Measurements from ENCODE around the gene TRIM38.

TRIM38 gene

DNA sequence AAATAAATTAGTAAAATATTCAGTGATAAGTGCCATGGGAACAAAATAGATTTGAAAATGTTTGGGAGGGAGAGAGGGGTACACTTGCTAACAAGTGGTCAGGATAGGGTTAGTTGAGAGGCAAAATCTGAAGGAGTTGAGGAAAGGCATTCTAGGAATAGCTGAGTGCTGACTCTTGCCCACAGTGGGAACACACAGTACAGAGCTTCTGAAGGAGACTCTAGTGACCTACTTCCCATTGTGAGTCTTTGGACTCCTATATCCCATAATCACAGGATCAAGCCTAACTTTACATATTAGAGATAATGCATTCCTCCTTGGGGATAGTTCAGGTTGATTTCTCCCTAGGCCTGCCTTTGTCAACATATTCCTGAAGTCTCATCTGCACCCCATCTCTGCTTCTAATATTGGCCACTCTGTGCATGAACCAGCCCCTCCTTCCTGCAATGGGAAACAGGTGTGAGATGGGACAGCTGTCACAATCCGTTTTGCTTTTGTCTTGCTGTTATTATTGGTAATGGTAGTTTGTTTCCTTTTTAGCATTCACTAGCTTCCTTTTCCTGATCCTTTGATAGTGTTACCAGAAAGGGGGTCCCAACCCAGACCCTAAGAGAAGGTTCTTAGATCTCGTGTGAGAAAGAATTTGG is 2.6 kb upstream of the TRIM38 start:
- no peak for DNase-seq
- H3K4me1 ChIP-seq (ENCODE audit: control extremely low read depth in 1 of 4, control insufficient read depth in 4 of 4, insufficient read depth in 4 of 4, low read length in 3 of 4) = peaks cover 24 to 40% (median 30%) of the 10 kb centered on the region in 4 experiments
- H3K27ac ChIP-seq (ENCODE audit: insufficient read depth in 1 of 2, low read depth in 1 of 2, low read length in 2 of 2, poor library complexity in 1 of 2, severe bottlenecking in 2 of 2) = no peak overlapping the region
- 100% methylated on average over 1 of the region's 2 CpGs for WGBS (ENCODE audit: insufficient coverage)
- H3K4me3 ChIP-seq (ENCODE audit: control insufficient read depth in 1 of 7, extremely low read depth in 1 of 7, insufficient read depth in 4 of 7, low read depth in 2 of 7, low read length in 6 of 7) = no peak overlapping the region
- ChIA-PET CTCF (interaction anchor here (1.6 to 1.7 kb wide), 2 partner anchors 9 to 31 kb away, joined by 5 to 9 read pairs; no protein-coding TSS in a partner anchor), POLR2A (no interaction called here)
- peaks cover 0 to 1% (median 0%) of the 10 kb centered on the region in 4 experiments for H3K36me3 ChIP-seq (ENCODE audit: control insufficient read depth in 4 of 4, insufficient read depth in 4 of 4, low read length in 3 of 4)
- H3K27me3 ChIP-seq (replicated peaks in 2 of 5; ENCODE audit: control insufficient read depth in 4 of 5, insufficient read depth in 5 of 5, low read length in 4 of 5) = no peaks in the 10 kb centered on the region
- H3K9me3 ChIP-seq (ENCODE audit: control extremely low read depth in 1 of 5, control insufficient read depth in 4 of 5, insufficient read depth in 2 of 5, low read depth in 1 of 5, low read length in 4 of 5) = peaks cover 0 to 4% (median 2%) of the 10 kb centered on the region in 5 experiments

DNA sequence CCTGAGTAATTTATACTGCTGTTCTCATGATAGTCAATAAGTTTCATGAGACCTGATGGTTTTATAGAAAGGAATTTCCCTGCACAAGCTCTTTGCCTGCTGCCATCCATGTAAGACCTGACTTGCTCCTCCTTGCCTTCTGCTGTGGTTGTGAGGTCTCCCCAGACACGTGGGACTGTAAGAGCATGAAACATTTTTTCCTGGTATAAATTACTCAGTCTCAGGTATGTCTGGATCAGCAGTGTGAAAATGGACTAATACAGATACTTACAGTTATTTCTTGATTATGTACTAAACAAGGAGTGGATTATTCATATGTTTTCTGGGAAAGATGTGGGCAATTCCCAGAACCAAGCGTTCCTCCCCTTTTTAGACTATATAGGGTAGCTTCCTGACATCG is 1.9 kb upstream of the TRIM38 start:
- POLR2A ChIA-PET = no interaction called here
- DNase-seq = no peak
- Histone ChIP-seq H3K27ac (ENCODE audit: insufficient read depth in 1 of 2, low read depth in 1 of 2, low read length in 2 of 2, poor library complexity in 1 of 2, severe bottlenecking in 2 of 2) (no peak overlapping the region), H3K27me3 (replicated peaks in 2 of 5; ENCODE audit: control insufficient read depth in 4 of 5, insufficient read depth in 5 of 5, low read length in 4 of 5) (no peaks in the 10 kb centered on the region), H3K9me3 (ENCODE audit: control extremely low read depth in 1 of 5, control insufficient read depth in 4 of 5, insufficient read depth in 2 of 5, low read depth in 1 of 5, low read length in 4 of 5) (peaks cover 0 to 4% (median 2%) of the 10 kb centered on the region in 5 experiments), H3K36me3 (ENCODE audit: control insufficient read depth in 4 of 4, insufficient read depth in 4 of 4, low read length in 3 of 4) (peaks cover 0 to 6% (median 0%) of the 10 kb centered on the region in 4 experiments), H3K4me3 (ENCODE audit: control insufficient read depth in 1 of 7, extremely low read depth in 1 of 7, insufficient read depth in 4 of 7, low read depth in 2 of 7, low read length in 6 of 7) (no peak overlapping the region), H3K4me1 (ENCODE audit: control extremely low read depth in 1 of 4, control insufficient read depth in 4 of 4, insufficient read depth in 4 of 4, low read length in 3 of 4) (peaks cover 24 to 40% (median 30%) of the 10 kb centered on the region in 4 experiments)
- CTCF ChIA-PET = interaction anchor here (1.6 to 1.7 kb wide), 2 partner anchors 8 to 31 kb away, joined by 5 to 9 read pairs; no protein-coding TSS in a partner anchor
- 88% methylated on average over 2 of the region's 3 CpGs for WGBS (ENCODE audit: insufficient coverage)

DNA sequence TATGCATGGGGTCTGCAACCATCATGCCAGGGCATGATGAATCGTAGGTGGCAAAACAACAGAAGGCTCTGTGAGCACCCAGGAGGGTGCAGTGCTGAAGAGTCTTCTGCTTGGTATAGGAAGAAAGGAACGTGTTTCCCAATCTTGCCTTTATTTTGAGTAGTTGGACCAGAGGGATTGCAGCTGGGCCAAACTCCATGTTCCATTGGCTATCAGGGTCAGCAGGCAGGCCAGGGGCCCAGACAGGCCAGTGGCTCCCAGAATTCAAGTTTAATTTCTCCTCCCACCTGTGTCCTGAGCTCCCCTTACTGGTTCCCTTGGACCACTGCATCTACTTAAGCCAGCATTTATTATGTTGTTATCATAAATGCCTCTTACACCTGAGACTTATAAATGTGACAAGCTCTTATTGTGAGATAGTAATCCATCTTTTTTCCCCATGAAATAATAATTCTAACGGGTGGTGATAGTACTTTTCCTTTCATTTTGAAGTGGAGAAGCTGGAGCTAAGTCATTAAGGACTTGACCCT is 918 bp upstream of the TRIM38 start:
- WGBS (ENCODE audit: insufficient coverage) = 81% methylated on average over 2 of the region's 3 CpGs
- H3K27me3 ChIP-seq (replicated peaks in 2 of 5; ENCODE audit: control insufficient read depth in 4 of 5, insufficient read depth in 5 of 5, low read length in 4 of 5) = no peaks in the 10 kb centered on the region
- no peak for DNase-seq
- ChIA-PET POLR2A (interaction anchor here (0.7 kb wide), 1 partner anchor 31 kb away, joined by 3 read pairs; no protein-coding TSS in a partner anchor), CTCF (interaction anchor here (0.7 to 1.7 kb wide), 4 partner anchors 12 to 33 kb away, joined by 3 to 4 read pairs (median 3); no protein-coding TSS in a partner anchor)
- H3K27ac ChIP-seq (ENCODE audit: insufficient read depth in 1 of 2, low read depth in 1 of 2, low read length in 2 of 2, poor library complexity in 1 of 2, severe bottlenecking in 2 of 2) = peak overlapping the region in 1 of 2 experiments; percentile 93
- peak overlapping the region in 6 of 7 experiments; percentile 73 to 98 (median 80) for H3K4me3 ChIP-seq (ENCODE audit: control insufficient read depth in 1 of 7, extremely low read depth in 1 of 7, insufficient read depth in 4 of 7, low read depth in 2 of 7, low read length in 6 of 7)
- peaks cover 24 to 45% (median 30%) of the 10 kb centered on the region in 4 experiments for H3K4me1 ChIP-seq (ENCODE audit: control extremely low read depth in 1 of 4, control insufficient read depth in 4 of 4, insufficient read depth in 4 of 4, low read length in 3 of 4)
- H3K36me3 ChIP-seq (ENCODE audit: control insufficient read depth in 4 of 4, insufficient read depth in 4 of 4, low read length in 3 of 4) = peaks cover 3 to 15% (median 7%) of the 10 kb centered on the region in 4 experiments
- H3K9me3 ChIP-seq (ENCODE audit: control extremely low read depth in 1 of 5, control insufficient read depth in 4 of 5, insufficient read depth in 2 of 5, low read depth in 1 of 5, low read length in 4 of 5) = peaks cover 0 to 4% (median 2%) of the 10 kb centered on the region in 5 experiments

DNA sequence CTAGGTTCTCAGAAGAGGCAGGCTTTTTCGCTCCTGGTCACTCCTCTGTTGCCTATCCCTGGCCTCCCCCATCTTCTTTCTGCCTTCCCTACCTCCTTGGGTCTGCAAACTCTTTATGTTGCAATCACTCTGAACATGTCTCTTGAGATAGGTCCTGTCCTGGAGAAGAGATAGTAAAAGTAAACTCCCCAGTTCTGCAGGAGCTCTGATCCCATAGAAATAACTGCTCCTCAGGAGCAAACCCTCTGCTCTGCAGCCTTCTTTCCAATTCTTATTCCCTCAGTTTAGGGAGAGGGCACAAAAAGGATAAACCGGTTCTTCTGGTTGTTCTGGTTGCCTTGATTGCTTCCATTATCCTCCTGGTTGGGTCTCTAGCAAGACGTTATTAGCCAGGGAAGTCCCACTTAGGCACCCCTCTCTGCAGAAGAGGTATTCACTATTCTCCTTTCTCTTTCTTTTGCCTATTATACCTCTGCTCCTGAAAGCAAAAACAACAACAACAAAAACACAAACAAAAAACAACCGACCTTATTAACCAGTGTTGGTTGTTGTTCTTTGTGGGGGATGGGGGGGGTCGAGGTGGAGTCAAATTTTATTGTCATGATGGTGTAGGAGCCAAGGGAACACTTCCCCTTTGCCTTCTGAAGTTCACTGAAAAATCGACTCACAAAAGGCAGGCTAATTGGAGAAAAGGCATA is 973 bp downstream of the TRIM38 start:
- Histone ChIP-seq H3K27ac (ENCODE audit: insufficient read depth in 1 of 2, low read depth in 1 of 2, low read length in 2 of 2, poor library complexity in 1 of 2, severe bottlenecking in 2 of 2) (peak overlapping the region in 1 of 2 experiments; percentile 93), H3K36me3 (ENCODE audit: control insufficient read depth in 4 of 4, insufficient read depth in 4 of 4, low read length in 3 of 4) (peaks cover 9 to 33% (median 24%) of the 10 kb centered on the region in 4 experiments), H3K9me3 (ENCODE audit: control extremely low read depth in 1 of 5, control insufficient read depth in 4 of 5, insufficient read depth in 2 of 5, low read depth in 1 of 5, low read length in 4 of 5) (peaks cover 0 to 4% (median 2%) of the 10 kb centered on the region in 5 experiments), H3K4me3 (ENCODE audit: control insufficient read depth in 1 of 7, extremely low read depth in 1 of 7, insufficient read depth in 4 of 7, low read depth in 2 of 7, low read length in 6 of 7) (peak overlapping the region in 6 of 7 experiments; percentile 73 to 98 (median 80)), H3K27me3 (replicated peaks in 2 of 5; ENCODE audit: control insufficient read depth in 4 of 5, insufficient read depth in 5 of 5, low read length in 4 of 5) (no peaks in the 10 kb centered on the region), H3K4me1 (ENCODE audit: control extremely low read depth in 1 of 4, control insufficient read depth in 4 of 4, insufficient read depth in 4 of 4, low read length in 3 of 4) (peaks cover 24 to 42% (median 28%) of the 10 kb centered on the region in 4 experiments)
- CTCF ChIA-PET = interaction anchor here (1.7 kb wide), 1 partner anchor 14 kb away, joined by 4 read pairs; no protein-coding TSS in a partner anchor
- POLR2A ChIA-PET = no interaction called here
- DNase-seq = peak in 2 of 3 donors; percentile 32 to 41
- 10% methylated on average over 2 of the region's 6 CpGs for whole genome bisulfite sequencing (ENCODE audit: insufficient coverage)

DNA sequence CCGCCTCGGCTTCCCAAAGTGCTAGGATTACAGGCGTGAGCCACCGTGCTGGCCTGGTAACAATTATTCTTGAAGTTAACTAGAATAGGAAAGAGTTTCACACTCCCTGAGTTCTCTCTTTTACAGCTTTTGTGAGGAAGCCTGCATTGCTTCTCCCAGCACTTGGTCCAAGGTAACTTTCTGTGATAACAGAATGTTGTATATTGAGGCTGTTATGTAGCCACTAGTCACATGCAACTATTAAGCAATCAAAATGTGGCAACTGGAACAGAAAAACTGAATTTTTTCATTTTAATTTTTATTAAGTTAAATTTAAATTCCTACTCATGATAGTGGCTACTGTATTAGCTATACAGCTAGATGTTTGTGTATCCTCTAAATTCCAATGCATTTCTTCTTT is 2.5 kb downstream of the TRIM38 start:
- CTCF ChIA-PET = interaction anchor here (0.7 to 2.9 kb wide), 6 partner anchors 17 to 61 kb away, joined by 3 to 10 read pairs (median 3); no protein-coding TSS in a partner anchor
- peaks cover 22 to 38% (median 23%) of the 10 kb centered on the region in 4 experiments for H3K4me1 ChIP-seq (ENCODE audit: control extremely low read depth in 1 of 4, control insufficient read depth in 4 of 4, insufficient read depth in 4 of 4, low read length in 3 of 4)
- POLR2A ChIA-PET = no interaction called here
- no peak overlapping the region for H3K4me3 ChIP-seq (ENCODE audit: control insufficient read depth in 1 of 7, extremely low read depth in 1 of 7, insufficient read depth in 4 of 7, low read depth in 2 of 7, low read length in 6 of 7)
- no peaks in the 10 kb centered on the region for H3K9me3 ChIP-seq (ENCODE audit: control extremely low read depth in 1 of 5, control insufficient read depth in 4 of 5, insufficient read depth in 2 of 5, low read depth in 1 of 5, low read length in 4 of 5)
- peaks cover 19 to 45% (median 32%) of the 10 kb centered on the region in 4 experiments for H3K36me3 ChIP-seq (ENCODE audit: control insufficient read depth in 4 of 4, insufficient read depth in 4 of 4, low read length in 3 of 4)
- H3K27me3 ChIP-seq (replicated peaks in 2 of 5; ENCODE audit: control insufficient read depth in 4 of 5, insufficient read depth in 5 of 5, low read length in 4 of 5) = no peaks in the 10 kb centered on the region
- no peak for DNase-seq
- 78% methylated on average over 4 of the region's 4 CpGs for WGBS (ENCODE audit: insufficient coverage)
- no peak overlapping the region for H3K27ac ChIP-seq (ENCODE audit: insufficient read depth in 1 of 2, low read depth in 1 of 2, low read length in 2 of 2, poor library complexity in 1 of 2, severe bottlenecking in 2 of 2)

DNA sequence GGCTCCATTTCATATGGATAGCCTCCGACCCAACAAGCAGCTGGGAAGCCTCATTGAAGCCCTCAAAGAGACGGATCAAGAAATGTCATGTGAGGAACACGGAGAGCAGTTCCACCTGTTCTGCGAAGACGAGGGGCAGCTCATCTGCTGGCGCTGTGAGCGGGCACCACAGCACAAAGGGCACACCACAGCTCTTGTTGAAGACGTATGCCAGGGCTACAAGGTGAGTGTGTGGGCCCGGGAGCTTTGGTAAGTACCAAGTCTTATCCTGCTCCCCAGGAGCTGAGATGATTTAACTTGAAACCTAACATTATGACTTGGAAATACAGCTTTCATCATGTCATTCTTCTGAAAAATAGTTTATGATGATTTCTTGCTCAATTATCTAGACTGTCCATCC is 4.1 kb downstream of the TRIM38 start:
- Histone ChIP-seq H3K4me3 (ENCODE audit: control insufficient read depth in 1 of 7, extremely low read depth in 1 of 7, insufficient read depth in 4 of 7, low read depth in 2 of 7, low read length in 6 of 7) (no peak overlapping the region), H3K9me3 (ENCODE audit: control extremely low read depth in 1 of 5, control insufficient read depth in 4 of 5, insufficient read depth in 2 of 5, low read depth in 1 of 5, low read length in 4 of 5) (no peaks in the 10 kb centered on the region), H3K27ac (ENCODE audit: insufficient read depth in 1 of 2, low read depth in 1 of 2, low read length in 2 of 2, poor library complexity in 1 of 2, severe bottlenecking in 2 of 2) (no peak overlapping the region), H3K27me3 (replicated peaks in 2 of 5; ENCODE audit: control insufficient read depth in 4 of 5, insufficient read depth in 5 of 5, low read length in 4 of 5) (no peaks in the 10 kb centered on the region), H3K36me3 (ENCODE audit: control insufficient read depth in 4 of 4, insufficient read depth in 4 of 4, low read length in 3 of 4) (peaks cover 27 to 60% (median 41%) of the 10 kb centered on the region in 4 experiments), H3K4me1 (ENCODE audit: control extremely low read depth in 1 of 4, control insufficient read depth in 4 of 4, insufficient read depth in 4 of 4, low read length in 3 of 4) (peaks cover 17 to 31% (median 23%) of the 10 kb centered on the region in 4 experiments)
- ChIA-PET CTCF (interaction anchor here (1.2 to 2.9 kb wide), 5 partner anchors 9 to 42 kb away, joined by 3 to 10 read pairs (median 4); no protein-coding TSS in a partner anchor), POLR2A (no interaction called here)
- WGBS (ENCODE audit: insufficient coverage) = 98% methylated on average over 9 of the region's 9 CpGs
- DNase-seq = no peak

Measured in common myeloid progenitor, CD34-positive (primary cell).